Erythroblast (primary cell): ENCODE measurements around the gene SRPK3.
"Not testable (repeated sequence)": the region's sequence is repeated elsewhere in the genome, so short reads cannot be mapped to it uniquely, and the experiment has no call there.

Source experiments
- DNase-seq, 2 experiments: peaks; one replicate each; lab custom pipeline; 2025; lab: John Stamatoyannopoulos, UW
- GATA1 ChIP-seq: IDR thresholded peaks from 2 replicates; pipeline ENCODE4 v1.6.1; 2011; ENCODE audit warnings: low read depth, mild to moderate bottlenecking, control low read depth, low read length, moderate library complexity
- POLR2A ChIP-seq: IDR thresholded peaks from 2 replicates; pipeline ENCODE4 v1.6.1; 2011; ENCODE audit warnings: mild to moderate bottlenecking, low read length

The SRPK3 gene

DNA sequence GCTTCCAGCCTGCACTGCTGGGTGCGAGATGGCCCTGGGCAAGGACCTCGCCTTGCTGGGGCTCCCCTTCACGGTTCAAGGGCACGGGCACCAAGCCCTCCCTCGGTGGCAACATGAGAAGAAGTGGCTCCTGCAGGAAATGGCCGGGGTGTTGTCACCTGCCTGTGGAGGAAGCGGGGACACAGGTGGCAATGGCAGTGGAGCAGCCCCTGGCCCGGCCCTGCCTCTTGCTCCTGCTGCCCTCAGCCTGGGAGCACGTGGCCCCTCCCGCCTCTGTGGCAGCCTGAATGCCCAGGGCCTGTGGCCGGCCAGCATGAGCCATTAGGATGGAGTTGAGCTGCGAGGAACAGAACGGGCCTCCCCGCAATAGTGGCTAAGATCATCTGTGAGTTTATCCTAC lies 39.4 kb upstream of the SRPK3 start:
- TF ChIP-seq GATA1, result no peak
- no peak for TF ChIP-seq POLR2A
- no peak for DNase-seq

DNA sequence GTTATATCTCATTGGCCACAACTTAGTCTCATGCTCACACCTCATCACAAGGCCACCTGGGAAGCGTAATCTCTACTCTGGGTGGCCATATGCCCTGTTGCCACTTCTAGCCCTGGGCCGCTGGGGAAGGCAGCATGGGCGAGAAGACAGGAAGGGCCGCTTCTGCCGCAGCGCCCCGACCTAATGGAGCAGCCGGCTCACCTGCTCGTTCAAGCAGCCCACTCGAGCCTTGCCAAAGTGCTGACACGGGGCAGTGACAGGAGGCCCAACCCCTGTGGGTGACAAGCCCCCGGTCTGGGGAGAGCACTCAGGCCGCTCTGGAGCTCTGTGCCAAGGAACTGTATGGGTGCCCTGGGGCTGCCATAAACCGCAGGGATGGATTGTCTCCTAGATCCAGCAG lies 38.7 kb upstream of the SRPK3 start:
- DNase-seq, result not testable (repeated sequence)

GRCh38 chrX:153742796-153743467 lies 37.9 kb upstream of the SRPK3 start:
- DNase-seq, result not testable (repeated sequence)

DNA sequence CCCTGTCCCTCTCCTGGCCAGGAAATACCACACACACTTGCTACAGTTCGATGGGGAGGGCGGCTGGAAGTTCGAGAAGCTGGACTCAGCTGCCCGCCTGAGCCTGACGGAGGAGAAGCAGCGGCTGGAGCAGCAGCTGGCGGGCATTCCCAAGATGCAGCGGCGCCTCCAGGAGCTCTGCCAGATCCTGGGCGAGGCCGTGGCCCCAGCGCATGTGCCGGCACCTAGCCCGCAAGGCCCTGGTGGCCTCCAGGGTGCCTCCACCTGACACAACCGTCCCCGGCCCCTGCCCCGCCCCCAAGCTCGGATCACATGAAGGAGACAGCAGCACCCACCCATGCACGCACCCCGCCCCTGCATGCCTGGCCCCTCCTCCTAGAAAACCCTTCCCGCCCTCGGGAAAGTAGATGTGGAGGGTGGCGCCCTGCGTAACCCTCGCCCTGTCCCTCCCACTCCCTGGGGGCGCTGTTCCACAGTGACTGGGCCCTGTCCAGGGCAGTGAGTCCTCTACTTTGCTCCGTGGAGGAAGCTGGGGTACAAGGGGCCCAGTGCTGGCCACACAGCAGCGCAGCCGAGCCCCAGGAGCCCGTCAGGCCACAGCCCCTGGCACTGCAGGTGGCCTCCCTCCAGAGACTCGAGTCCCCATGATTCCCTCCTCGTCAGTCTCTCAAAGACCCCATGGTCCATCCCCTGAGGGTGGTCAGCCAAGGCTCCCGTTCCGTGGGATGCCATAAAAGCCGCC lies 37.2 kb upstream of the SRPK3 start:
- peak; percentile 52 to 59 for DNase-seq

DNA sequence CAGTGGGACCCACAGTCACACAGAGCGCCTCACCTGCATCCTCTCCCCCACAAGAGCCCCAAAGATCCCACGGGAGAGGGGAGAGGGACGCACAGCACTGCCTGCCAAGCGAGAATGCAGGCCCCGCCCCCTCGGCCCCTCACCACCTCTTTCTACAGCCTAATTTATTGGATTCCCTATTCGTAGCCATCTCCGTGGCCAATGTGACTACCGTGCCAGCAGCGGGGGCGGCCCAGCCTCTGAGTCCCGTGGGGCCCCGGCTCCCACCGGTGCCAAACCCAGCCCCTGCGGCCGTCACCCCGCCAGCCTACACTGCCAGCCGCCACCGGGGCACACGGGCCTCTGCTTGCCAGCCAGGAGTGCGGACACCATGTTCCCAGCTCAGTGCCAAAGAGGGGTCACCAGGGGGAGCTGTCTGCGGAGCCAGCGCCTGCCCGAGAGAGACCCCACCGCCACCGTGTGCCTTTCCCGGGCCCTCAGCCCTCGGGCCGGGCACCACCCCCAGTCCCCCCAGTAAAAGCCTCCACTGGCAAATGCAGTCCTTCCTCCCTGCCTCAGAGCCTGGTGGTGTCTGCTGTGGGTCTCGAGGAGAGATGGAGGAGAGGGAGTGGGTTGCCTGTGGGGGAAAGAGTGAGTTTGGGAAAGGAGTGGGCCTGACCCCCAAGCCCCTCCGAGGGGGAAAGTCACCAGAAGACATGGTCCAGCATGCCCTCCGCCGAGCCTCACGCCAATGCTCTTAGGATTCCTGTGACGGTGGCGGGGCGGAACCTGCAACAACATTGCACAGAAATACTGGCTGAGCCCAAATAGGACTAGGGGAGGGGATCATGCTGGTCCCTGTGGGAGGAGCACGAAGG lies 36.4 kb upstream of the SRPK3 start:
- DNase-seq, result peak; percentile 5 to 10
- no peak for TF ChIP-seq GATA1
- no peak for TF ChIP-seq POLR2A

DNA sequence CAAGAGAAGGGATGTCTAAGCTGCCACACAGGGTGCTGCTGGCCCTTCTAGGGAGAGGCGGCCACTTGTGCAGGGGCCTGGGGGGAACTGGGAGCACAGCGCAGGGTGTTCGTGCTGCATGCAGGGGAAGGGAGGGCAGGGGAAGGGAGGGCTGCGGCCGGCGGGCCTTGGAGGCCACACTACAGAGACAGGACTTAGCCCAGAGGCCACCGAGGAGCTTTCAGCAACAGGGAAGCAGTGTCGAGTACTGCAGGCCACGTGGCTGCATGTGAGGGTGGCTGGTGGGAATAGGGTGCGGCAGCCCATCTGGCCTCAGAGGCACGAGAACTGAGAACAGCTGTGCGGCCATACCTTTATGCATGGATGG lies 35.8 kb upstream of the SRPK3 start:
- DNase-seq, result not testable (repeated sequence)

DNA sequence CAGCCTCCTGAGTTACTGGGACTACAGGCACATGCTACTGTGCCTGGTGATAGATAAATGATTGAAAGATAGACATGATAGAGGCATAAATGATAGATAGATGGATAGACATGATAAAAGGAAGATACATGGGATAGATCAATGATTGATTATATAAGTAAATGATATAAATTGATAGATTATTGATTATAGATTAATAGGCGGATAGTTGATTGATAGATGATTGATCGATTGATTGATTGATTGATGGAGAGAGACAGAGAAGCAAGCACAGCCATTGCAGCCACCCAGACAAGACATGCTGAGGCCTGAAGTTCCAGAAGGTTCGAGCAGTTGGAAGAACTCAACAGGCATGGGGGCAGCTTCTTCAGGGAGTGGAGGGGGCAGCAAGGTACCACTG lies 34.5 kb upstream of the SRPK3 start:
- TF ChIP-seq POLR2A, result no peak
- no peak for TF ChIP-seq GATA1
- DNase-seq, result no peak

GRCh38 chrX:153746991-153747390 lies 33.9 kb upstream of the SRPK3 start:
- DNase-seq, result not testable (repeated sequence)

DNA sequence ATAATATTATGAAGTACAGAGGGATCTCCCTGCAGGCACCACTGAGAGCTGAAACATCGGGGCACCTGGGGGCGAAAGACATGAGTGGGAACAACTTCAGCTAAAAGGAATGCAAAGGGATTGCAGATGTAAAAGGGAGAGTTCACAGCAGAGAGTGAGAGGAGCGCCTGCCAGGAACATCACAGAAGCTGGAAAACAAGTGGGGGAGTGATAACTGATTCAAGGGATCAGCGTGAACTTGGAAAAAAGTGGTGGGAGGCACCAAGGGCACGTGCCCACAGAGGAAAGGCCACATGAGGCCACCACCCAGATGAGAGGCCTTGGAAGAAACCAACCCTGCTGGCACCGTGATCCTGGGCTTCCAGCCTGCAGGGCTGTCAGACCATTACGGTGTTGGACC lies 31.8 kb upstream of the SRPK3 start:
- not testable (repeated sequence) for DNase-seq

GRCh38 chrX:153750127-153750774 lies 30.6 kb upstream of the SRPK3 start:
- no peak for DNase-seq
- no peak for TF ChIP-seq GATA1
- TF ChIP-seq POLR2A, result no peak

- DNase-seq, result no peak
- TF ChIP-seq GATA1 (no peak), POLR2A (no peak)
Observed at GRCh38 chrX:153755136-153755535, 25.7 kb upstream of the SRPK3 start.

- TF ChIP-seq GATA1, result no peak
- no peak for TF ChIP-seq POLR2A
- DNase-seq, result no peak
Observed at GRCh38 chrX:153761863-153762262, 19.0 kb upstream of the SRPK3 start.

DNA sequence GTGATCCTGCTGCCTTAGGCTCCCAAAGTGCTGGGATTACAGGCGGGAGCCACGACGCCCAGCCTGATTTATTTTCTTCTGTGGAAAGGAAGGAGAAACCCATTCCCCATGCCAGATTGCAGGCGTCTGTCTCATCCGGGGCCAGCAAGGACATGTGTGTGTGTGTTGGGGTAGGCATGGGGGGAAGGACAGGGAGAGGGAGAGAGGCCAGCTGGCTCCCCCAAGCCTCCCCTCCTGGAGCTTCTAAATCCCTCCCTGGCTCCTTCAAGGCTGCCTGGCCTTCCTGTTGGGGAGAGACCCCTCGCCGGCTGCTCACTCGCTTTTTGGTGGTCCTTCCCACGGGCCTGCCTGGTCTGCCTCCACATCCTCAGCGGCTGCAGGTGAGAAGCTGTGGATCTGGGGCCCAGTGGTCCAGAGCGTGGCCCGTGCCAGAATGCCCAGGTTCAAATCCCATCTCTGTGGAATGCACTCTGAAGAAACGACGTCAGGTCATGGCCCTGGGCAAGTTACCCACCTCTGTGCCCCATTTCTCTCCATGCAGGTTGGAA lies 18.1 kb upstream of the SRPK3 start:
- DNase-seq, result no peak
- TF ChIP-seq POLR2A (no peak), GATA1 (no peak)

DNA sequence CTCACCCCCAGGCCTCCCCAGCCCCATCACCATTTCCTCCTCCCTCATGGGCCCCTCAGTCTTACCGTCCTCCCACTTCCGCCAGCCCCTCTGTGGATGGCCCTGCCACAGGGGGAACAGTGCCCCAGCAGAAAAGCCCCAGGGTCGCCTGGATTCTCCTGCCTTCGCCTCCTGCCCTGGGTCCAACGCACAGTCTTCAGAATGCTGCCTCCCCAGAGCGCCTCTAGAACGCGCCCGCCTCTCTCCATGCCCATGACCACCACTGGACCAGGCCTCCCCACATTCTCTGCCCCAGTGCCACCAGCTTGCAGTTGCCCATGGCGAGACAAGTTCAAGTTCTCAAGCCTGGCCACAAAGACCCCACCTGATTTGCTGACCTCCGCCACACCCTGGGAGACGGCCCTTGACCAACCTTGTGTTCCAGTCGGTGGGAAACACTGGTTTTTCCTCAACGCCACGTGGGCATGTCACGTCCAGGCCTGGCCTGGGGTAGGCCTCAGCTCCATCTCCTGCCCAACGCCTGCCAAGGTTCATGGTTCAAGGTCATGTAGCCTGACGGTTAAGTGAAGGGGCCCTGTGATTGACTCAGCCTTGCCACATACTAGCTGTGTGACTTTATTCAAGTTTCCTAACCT lies 17.4 kb upstream of the SRPK3 start:
- DNase-seq, result no peak
- TF ChIP-seq POLR2A, result no peak
- no peak for TF ChIP-seq GATA1
